Peyer's patch (tissue), 4 donors: ENCODE measurements around the gene EPB41L5.

Experiments
- POLR2A ChIP-seq, 2 donors: fragments of 450-650 bp; IDR thresholded peaks; one replicate each; pipeline ENCODE4 v1.5.1; 2017; ENCODE audit warnings: antibody characterized with exemption in 2 of 2, mild to moderate bottlenecking in 2 of 2, moderate library complexity in 2 of 2
- TF ChIP-seq, protein P1 (sequence below), 6 experiments: fragments of 450-650 bp in 4 of 6; fragments of 200-600 bp in 2 of 6; sonication (generic) in 1 of 6; IDR thresholded peaks; one replicate each; pipeline ENCODE4 v1.5.1; 2017 to 2019; ENCODE audit warnings: antibody characterized with exemption in 6 of 6, mild to moderate bottlenecking in 3 of 6, moderate library complexity in 1 of 6

DNA sequence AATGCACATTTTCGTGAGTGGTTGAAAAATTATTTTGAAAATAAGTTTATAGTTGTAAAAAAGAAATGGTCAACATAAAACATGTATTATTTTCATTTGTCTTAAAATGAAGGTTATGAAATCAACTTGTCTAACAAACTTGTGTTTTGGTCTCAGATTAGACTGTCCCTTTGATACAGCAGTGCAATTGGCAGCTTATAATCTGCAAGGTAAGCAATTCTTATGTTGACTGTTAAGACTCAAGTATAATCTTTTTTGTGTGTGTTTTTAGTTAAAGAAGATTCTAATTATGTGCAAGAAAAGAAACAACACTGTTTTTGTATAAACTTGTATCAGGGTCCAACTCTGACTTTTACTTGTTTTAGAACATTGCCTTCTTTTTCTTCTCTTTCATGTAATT lies 62.7 kb downstream of the EPB41L5 start:
- TF ChIP-seq, protein P1, sequence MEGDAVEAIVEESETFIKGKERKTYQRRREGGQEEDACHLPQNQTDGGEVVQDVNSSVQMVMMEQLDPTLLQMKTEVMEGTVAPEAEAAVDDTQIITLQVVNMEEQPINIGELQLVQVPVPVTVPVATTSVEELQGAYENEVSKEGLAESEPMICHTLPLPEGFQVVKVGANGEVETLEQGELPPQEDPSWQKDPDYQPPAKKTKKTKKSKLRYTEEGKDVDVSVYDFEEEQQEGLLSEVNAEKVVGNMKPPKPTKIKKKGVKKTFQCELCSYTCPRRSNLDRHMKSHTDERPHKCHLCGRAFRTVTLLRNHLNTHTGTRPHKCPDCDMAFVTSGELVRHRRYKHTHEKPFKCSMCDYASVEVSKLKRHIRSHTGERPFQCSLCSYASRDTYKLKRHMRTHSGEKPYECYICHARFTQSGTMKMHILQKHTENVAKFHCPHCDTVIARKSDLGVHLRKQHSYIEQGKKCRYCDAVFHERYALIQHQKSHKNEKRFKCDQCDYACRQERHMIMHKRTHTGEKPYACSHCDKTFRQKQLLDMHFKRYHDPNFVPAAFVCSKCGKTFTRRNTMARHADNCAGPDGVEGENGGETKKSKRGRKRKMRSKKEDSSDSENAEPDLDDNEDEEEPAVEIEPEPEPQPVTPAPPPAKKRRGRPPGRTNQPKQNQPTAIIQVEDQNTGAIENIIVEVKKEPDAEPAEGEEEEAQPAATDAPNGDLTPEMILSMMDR (IDR thresholded peaks at IDR 0.05): no peak
- no peak for TF ChIP-seq POLR2A (IDR thresholded peaks at IDR 0.05)
